Mesothelial cell of epicardium (in vitro differentiated cells): Measurements from ENCODE around the gene PBX2. TPM values are rescaled to one million over a fixed set of nuclear protein-coding genes. Genes with fewer than 3 reads are reported as not detected.

Experiments
- DNase-seq, 2 experiments: peaks; one replicate each; pipeline ENCODE4 v3.0.0; 2021; ENCODE audit warnings: low spot score in 2 of 2; ENCODE audit not compliant: unreplicated experiment in 2 of 2
- H3K27ac Mint-ChIP-seq: 2 replicates; pipeline ENCODE4 v1.8.0; 2021; ENCODE audit warnings: mixed read lengths
- H3K27me3 Mint-ChIP-seq: 2 replicates; pipeline ENCODE4 v1.8.0; 2021; ENCODE audit warnings: low read depth, mixed read lengths
- H3K36me3 Mint-ChIP-seq: 2 replicates; pipeline ENCODE4 v1.8.0; 2021; ENCODE audit warnings: mixed read lengths
- H3K4me1 Mint-ChIP-seq: 2 replicates; pipeline ENCODE4 v1.8.0; 2021; ENCODE audit warnings: mixed read lengths
- H3K4me3 Mint-ChIP-seq: 2 replicates; pipeline ENCODE4 v1.8.0; 2021; ENCODE audit warnings: mild to moderate bottlenecking, moderate library complexity, mixed read lengths
- H3K9me3 Mint-ChIP-seq: 2 replicates; pipeline ENCODE4 v1.8.0; 2021; ENCODE audit warnings: mixed read lengths
- CTCF ChIP-seq: fragments of 200-600 bp; sonication (generic); IDR thresholded peaks from one replicate; pipeline ENCODE4 v1.5.0; 2021; ENCODE audit warnings: antibody characterized with exemption; ENCODE audit not compliant: unreplicated experiment
- total RNA-seq: library from RNA; stranded (reverse); gene quantifications from 3 replicates; pipeline ENCODE4 v1.2.1, GENCODE V29; 2021

The PBX2 gene
- total RNA-seq, 1 donor from 2014 or later: 236 TPM

DNA sequence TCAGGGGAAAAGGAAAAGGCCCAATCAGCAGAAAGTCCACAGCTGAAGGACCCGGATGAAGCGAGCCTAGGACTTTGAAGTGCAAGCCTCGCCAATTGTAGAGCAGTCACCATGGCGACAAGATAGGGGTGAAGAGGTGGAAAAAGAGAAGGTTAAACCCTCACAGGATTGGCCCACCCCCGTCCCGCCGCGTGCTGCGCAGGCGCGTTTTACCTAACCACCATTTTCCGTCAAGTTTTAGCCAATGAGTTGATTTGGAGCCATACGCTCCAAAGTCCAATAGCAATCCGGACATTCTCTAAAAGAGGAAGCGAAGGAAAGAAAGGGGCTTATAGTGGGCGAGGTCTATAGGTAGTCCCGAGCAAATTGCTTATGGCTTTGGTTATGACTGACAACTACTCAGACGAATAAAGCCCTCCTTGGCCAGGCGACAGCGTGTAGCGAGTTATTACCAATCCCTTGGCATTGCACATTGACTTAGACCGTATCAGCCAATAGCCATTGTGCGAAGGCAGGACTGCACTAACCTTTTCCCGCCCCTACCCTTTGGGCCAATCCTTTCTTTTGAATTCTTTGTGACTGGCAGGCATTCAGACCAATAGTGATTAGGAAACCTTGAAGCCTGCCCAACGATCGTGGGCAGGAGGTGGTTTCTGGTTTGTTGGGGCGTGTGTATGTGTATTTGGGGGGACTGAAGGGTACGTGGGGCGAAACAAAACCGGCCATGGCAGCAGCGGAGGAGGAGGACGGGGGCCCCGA, 12.0 kb downstream of the PBX2 start, which contains the start of gene RNF5:
Gene RNF5, plus strand, starts transcription at position 618 of the 759 bp plus-strand sequence. Its CDS starts 107 bp downstream, at position 725.
- no peaks in the 10 kb centered on the region for H3K27me3 Mint-ChIP-seq
- peak; percentile 85 to 87 for DNase-seq
- H3K36me3 Mint-ChIP-seq: peaks cover 11% of the 10 kb centered on the region
- no peak for TF ChIP-seq CTCF
- H3K27ac Mint-ChIP-seq: peak within 1 kb of the TSS; percentile 98
- H3K9me3 Mint-ChIP-seq: no peaks in the 10 kb centered on the region
- H3K4me3 Mint-ChIP-seq: peak within 1 kb of the TSS; percentile 92
- peaks cover 54% of the 10 kb centered on the region for H3K4me1 Mint-ChIP-seq

DNA sequence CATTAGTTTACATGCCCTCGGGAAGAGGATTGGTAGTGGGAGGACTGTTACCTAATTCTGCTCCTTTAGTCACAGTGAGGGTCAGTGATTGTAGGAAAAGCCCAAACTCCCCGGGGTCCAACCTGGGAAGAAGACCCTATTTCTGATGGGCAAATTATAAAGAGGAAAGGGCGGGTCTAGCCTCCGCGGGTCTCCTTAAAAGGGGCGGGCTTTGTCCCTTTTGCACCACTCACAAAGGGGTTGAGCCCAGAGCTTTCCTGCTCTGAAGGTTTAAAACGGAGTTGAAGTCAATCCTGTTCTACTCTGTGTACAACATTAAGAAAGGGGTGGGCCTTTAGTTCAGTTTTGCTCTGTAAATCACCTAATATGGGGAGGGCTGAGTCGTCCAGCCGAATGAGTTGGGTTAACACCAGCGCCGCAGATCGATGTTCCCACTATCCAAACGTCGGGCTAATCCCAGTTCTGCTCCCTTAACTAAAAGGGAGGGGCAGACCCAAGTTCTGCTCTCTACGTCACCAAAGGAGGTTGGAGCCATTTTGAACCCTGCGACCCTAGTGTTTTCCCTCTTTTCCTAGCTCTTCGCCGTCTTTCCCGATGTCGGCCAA, 12.7 kb downstream of the PBX2 start:
- peak overlapping the region; percentile 98 for H3K27ac Mint-ChIP-seq

GRCh38 chr6:32176476-32177182, 13.4 kb downstream of the PBX2 start:
- Mint-ChIP-seq H3K4me1 (peaks cover 59% of the 10 kb centered on the region), H3K27ac (peak overlapping the region; percentile 98)
- DNase-seq: no peak

More for the DNA sequence above, 12.7 kb downstream of the PBX2 start:
- Mint-ChIP-seq H3K4me3 (peak overlapping the region; percentile 92), H3K9me3 (no peaks in the 10 kb centered on the region), H3K27me3 (no peaks in the 10 kb centered on the region), H3K4me1 (peaks cover 59% of the 10 kb centered on the region), H3K36me3 (peaks cover 8% of the 10 kb centered on the region)
- DNase-seq: no peak
- no peak for TF ChIP-seq CTCF

DNA sequence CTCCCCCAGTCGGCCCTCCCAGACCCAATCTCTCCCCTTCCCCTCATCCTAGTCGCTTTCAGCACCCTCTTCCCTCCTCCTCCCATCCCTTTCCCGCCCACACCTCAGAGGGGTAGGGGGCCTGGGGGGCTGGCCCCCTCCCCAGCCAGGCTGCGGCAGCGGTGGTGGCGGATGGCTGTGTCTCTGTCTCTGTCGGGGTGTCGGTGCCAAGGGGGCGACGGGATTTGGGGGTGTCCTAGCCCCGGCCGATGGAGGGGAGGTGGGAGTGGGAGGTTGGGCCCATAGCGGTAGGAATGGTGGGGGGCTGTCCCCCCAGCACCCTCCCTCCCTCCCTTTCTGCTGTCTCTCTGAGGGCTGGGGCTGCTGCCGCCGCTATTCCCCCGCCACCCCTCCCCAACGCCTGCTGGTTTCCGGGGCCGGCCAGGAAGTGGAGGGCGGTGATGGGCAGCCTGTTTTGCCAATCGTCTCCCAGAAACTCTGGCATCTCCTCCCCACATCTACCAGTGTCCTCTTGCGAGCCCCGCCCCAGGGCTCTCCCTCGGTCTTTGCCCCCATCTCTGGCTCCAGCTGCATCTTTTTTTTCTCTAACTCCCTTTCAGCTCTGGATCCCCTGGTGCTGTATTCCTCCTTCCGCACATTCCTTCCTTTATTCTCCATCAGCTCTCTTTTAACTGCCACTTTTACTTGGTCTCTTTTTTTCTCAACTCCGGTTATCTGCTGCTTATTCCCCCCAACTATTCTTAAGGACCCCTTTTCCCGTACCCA, 14.1 kb downstream of the PBX2 start, which contains the start of gene AGPAT1:
Gene AGPAT1, minus strand, starts transcription at position 374 of the 765 bp plus-strand sequence. CDS start 4,588 bp downstream, outside the sequence.
- Mint-ChIP-seq H3K4me3 (peak within 1 kb of the TSS; percentile 92), H3K36me3 (peaks cover 13% of the 10 kb centered on the region), H3K9me3 (no peaks in the 10 kb centered on the region), H3K4me1 (peaks cover 59% of the 10 kb centered on the region), H3K27ac (peak within 1 kb of the TSS; percentile 98), H3K27me3 (no peaks in the 10 kb centered on the region)
- peak; percentile 95 to 98 for DNase-seq
- TF ChIP-seq CTCF: no peak

More at GRCh38 chr6:32176476-32177182, 13.4 kb downstream of the PBX2 start:
- Mint-ChIP-seq H3K36me3 (peaks cover 8% of the 10 kb centered on the region), H3K4me3 (peak overlapping the region; percentile 92), H3K9me3 (no peaks in the 10 kb centered on the region), H3K27me3 (no peaks in the 10 kb centered on the region)
- no peak for TF ChIP-seq CTCF

- Mint-ChIP-seq H3K27ac (peak overlapping the region; percentile 62), H3K4me1 (peaks cover 59% of the 10 kb centered on the region), H3K4me3 (peak overlapping the region; percentile 92)
Observed at GRCh38 chr6:32175322-32175710, 14.7 kb downstream of the PBX2 start.

More at GRCh38 chr6:32175322-32175710, 14.7 kb downstream of the PBX2 start:
- H3K27me3 Mint-ChIP-seq: no peaks in the 10 kb centered on the region
- no peak for DNase-seq
- no peaks in the 10 kb centered on the region for H3K9me3 Mint-ChIP-seq
- H3K36me3 Mint-ChIP-seq: peaks cover 7% of the 10 kb centered on the region
- TF ChIP-seq CTCF: no peak
